Peyer's patch (tissue), 4 donors: ENCODE results near the gene SCUBE1.

Source experiments
- CTCF ChIP-seq, 6 experiments: fragments of 450-650 bp in 4 of 6; fragments of 200-600 bp in 2 of 6; sonication (generic) in 1 of 6; IDR thresholded peaks; one replicate each; pipeline ENCODE4 v1.5.1; 2017 to 2019; ENCODE audit warnings: antibody characterized with exemption in 6 of 6, mild to moderate bottlenecking in 3 of 6, moderate library complexity in 1 of 6
- POLR2A ChIP-seq, 2 donors: fragments of 450-650 bp; IDR thresholded peaks; one replicate each; pipeline ENCODE4 v1.5.1; 2017; ENCODE audit warnings: antibody characterized with exemption in 2 of 2, mild to moderate bottlenecking in 2 of 2, moderate library complexity in 2 of 2

GRCh38 chr22:43168471-43169309 lies 174.5 kb downstream of the SCUBE1 start:
- no peak for TF ChIP-seq CTCF (IDR thresholded peaks at IDR 0.05)
- TF ChIP-seq POLR2A (IDR thresholded peaks at IDR 0.05) = no peak
